Left lung (tissue), 10 donors: ENCODE results near the gene TRIP13. TPM values are rescaled to one million over a fixed set of nuclear protein-coding genes. Genes with fewer than 3 reads are reported as not detected.
"Not testable (repeated sequence)": the region's sequence is repeated elsewhere in the genome, so short reads cannot be mapped to it uniquely, and the experiment has no call there.

Experiments
- ATAC-seq: fragments of 200-7000 bp; cut with Tn5 transposase; one replicate; pipeline ENCODE4 v1.9.1; 2020; ENCODE audit warnings: moderate library complexity
- DNase-seq, 4 donors: peaks; one replicate each; pipeline ENCODE4 v3.0.0-alpha.2; 2013 to 2020
- H3K27ac ChIP-seq, 2 donors: fragments of 200-600 bp; sonication (generic) in 1 of 2; one replicate each; pipeline versions ENCODE4 v1.5.0 to v1.8.0; 2020 to 2021
- H3K27me3 ChIP-seq, 2 donors: fragments of 200-600 bp; sonication (generic) in 1 of 2; one replicate each; pipeline versions ENCODE4 v1.5.0 to v1.8.0; 2020 to 2021
- H3K36me3 ChIP-seq, 2 donors: fragments of 200-600 bp; sonication (generic) in 1 of 2; one replicate each; pipeline versions ENCODE4 v1.5.0 to v1.8.0; 2020 to 2021
- H3K4me1 ChIP-seq, 2 donors: fragments of 200-600 bp; one replicate each; pipeline ENCODE4 v1.8.0; 2021
- H3K4me3 ChIP-seq, 2 donors: fragments of 200-600 bp; sonication (generic) in 1 of 2; one replicate each; pipeline versions ENCODE4 v1.5.0 to v1.8.0; 2020 to 2021; ENCODE audit warnings: mild to moderate bottlenecking in 1 of 2
- H3K9me3 ChIP-seq, 2 donors: fragments of 200-600 bp; sonication (generic) in 1 of 2; one replicate each; pipeline versions ENCODE4 v1.5.0 to v1.8.0; 2020 to 2021
- CTCF ChIP-seq, 2 donors: fragments of 200-600 bp; sonication (generic) in 1 of 2; IDR thresholded peaks; one replicate each; pipeline versions ENCODE4 v1.5.0 to v1.8.0; 2021; ENCODE audit warnings: antibody characterized with exemption in 2 of 2
- intact Hi-C, 2 donors: fragments of 100-400 bp; cut with DNase I; formaldehyde crosslinking; loops; one replicate each; pipeline versions ENCODE4 v1.11.2 to v1.14.2; 2022
- polyA plus RNA-seq, 6 donors: library from polyadenylated mRNA; unstranded; fragments of 120-200 nt; gene quantifications; one replicate each; pipeline ENCODE4 v1.2.1, GENCODE V29; 2013; ENCODE audit not compliant: insufficient read length in 6 of 6
- total RNA-seq, 2 donors: library from RNA; stranded (reverse); fragmentation: NEBNext Ultra II Directional; extraction: Animal tissue kit (Norgen Biotek cat#: 25700); gene quantifications; one replicate each; pipeline ENCODE4 v1.2.1, GENCODE V29; 2021
- donor health status: DM: no; HTN: yes; CAD: no.
- donor health status: DM: no; HTN: no; CAD: no.

Gene TRIP13
- total and polyA plus RNA-seq, 8 donors, result 4.3 to 17.4 (median 12.2) TPM

- Histone ChIP-seq H3K36me3 (no peaks in the 10 kb centered on the region), H3K4me1 (no peaks in the 10 kb centered on the region), H3K27me3 (no peaks in the 10 kb centered on the region), H3K27ac (no peak overlapping the region), H3K4me3 (no peak overlapping the region), H3K9me3 (no peaks in the 10 kb centered on the region)
- ATAC-seq (no peak), DNase-seq (no peak)
- intact Hi-C loops, result no loop called here
- TF ChIP-seq CTCF (IDR thresholded peaks at IDR 0.05), result no peak
These were observed 44.7 kb downstream of the TRIP13 start for GRCh38 chr5:937151-937924.

DNA sequence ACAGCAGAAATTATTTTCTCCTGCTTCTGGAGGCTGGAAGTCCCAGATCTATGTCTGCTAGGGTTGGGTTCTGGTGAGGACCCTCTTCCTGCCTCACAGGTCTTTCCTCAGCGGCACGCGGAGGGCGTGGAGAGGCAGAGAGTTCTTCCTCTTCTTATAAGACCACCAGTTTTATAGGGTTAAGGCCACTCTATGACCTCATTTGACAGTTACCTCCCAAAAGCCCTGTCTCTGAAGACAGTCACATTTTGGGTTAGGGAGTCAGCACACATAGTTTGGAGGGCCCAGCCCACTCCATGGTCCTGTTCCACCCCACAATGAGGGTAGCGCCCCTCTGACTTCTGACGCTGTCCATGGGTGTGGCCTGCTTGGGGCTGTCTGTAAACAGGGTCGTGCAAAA lies 46.7 kb downstream of the TRIP13 start:
- intact Hi-C loops, result no loop called here
- no peak for TF ChIP-seq CTCF (IDR thresholded peaks at IDR 0.05)
- no peak for ATAC-seq

GRCh38 chr5:940741-941140 lies 48.1 kb downstream of the TRIP13 start:
- DNase-seq, H3K36me3 ChIP-seq, H3K27ac ChIP-seq, H3K4me1 ChIP-seq, H3K9me3 ChIP-seq, ATAC-seq, intact Hi-C loops, H3K4me3 ChIP-seq: not testable (repeated sequence)
- H3K27me3 ChIP-seq, result peaks cover 0 to 25% of the 10 kb centered on the region in 2 donors

More for the DNA sequence above, 46.7 kb downstream of the TRIP13 start:
- no peak for DNase-seq
- Histone ChIP-seq H3K9me3 (no peaks in the 10 kb centered on the region), H3K4me3 (no peak overlapping the region), H3K27ac (no peak overlapping the region), H3K36me3 (no peaks in the 10 kb centered on the region), H3K27me3 (peaks cover 0 to 15% of the 10 kb centered on the region in 2 donors), H3K4me1 (no peaks in the 10 kb centered on the region)

DNA sequence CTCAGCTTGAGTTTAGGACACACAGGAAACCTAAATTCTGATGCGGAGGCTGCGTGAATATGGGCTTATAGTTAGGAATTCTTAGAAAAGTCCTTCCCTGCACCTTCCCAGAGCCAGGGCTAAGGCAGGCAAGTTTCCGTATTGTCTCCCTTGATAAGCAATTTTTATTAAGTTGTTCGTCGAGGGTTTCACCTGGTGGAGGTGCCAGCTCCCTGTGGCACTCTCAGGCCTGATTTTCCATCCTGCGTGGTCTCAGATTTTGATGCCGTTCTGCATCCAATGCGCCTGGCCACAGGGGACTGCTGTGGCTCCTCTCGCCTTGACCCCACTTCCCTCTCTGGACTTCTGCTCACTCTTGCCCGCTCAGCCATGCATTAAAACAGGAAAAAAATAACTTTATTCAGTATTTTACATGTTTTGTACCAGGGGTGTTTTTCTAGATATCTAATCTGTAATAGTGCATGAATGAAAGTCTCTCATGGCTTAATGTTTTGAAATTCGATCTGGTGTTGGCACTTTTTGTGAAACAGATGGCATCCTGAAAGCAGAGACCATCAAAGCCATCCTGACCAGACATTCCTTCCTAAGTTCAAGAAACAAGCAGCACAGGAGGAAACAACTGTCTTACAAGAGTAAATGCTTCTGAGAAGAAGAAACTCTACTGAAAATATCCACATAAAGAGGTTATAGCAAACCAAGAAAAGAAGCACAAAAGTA lies 50.7 kb downstream of the TRIP13 start:
- intact Hi-C loops, result no loop called here
- H3K4me3 ChIP-seq, result no peak overlapping the region
- TF ChIP-seq CTCF (IDR thresholded peaks at IDR 0.05), result no peak
- ATAC-seq, result no peak
- DNase-seq, result no peak
- no peaks in the 10 kb centered on the region for H3K4me1 ChIP-seq
- peaks cover 0 to 49% of the 10 kb centered on the region in 2 donors for H3K27me3 ChIP-seq
- no peak overlapping the region for H3K27ac ChIP-seq
- no peaks in the 10 kb centered on the region for H3K9me3 ChIP-seq
- H3K36me3 ChIP-seq, result no peaks in the 10 kb centered on the region

- Histone ChIP-seq H3K4me3 (no peak overlapping the region), H3K4me1 (no peaks in the 10 kb centered on the region), H3K36me3 (no peaks in the 10 kb centered on the region), H3K27me3 (peaks cover 0 to 56% of the 10 kb centered on the region in 2 donors), H3K27ac (no peak overlapping the region), H3K9me3 (no peaks in the 10 kb centered on the region)
- intact Hi-C loops, result no loop called here
- peak; percentile 66 for ATAC-seq
- TF ChIP-seq CTCF (IDR thresholded peaks at IDR 0.05), result no peak
- no peak for DNase-seq
These were observed 51.4 kb downstream of the TRIP13 start for GRCh38 chr5:943918-944620.
